Keratinocyte (primary cell): ENCODE measurements around the gene CTNND1. TPM values are rescaled to one million over a fixed set of nuclear protein-coding genes. Genes with fewer than 3 reads are reported as not detected.
A peak's percentile ranks its signal among the peaks of the same experiment; 100 is the strongest.

ENCODE experiments used
- DNase-seq: peaks from one replicate; pipeline ENCODE4 v3.0.0-alpha.2; 2011; ENCODE audit warnings: low read depth, missing footprints, low spot score
- FAIRE-seq: peaks from 2 replicates; lab custom pipeline; 2011; peaks lifted over from hg19 to GRCh38; lab: Jason Lieb, UNC
- H2AFZ ChIP-seq: 2 replicates; pipeline ENCODE4 v1.6.0; 2012; ENCODE audit warnings: low read length, control low read depth, inconsistent platforms; ENCODE audit not compliant: control insufficient read depth
- H3K27ac ChIP-seq: 2 replicates; pipeline ENCODE4 v1.5.1; 2011; ENCODE audit warnings: low read length; ENCODE audit not compliant: control insufficient read depth, insufficient read depth
- H3K27me3 ChIP-seq: 3 replicates; pipeline ENCODE4 v1.6.0; 2011; ENCODE audit warnings: low read length; ENCODE audit not compliant: control insufficient read depth, insufficient read depth; ENCODE audit errors: extremely low read depth
- H3K36me3 ChIP-seq, 2 experiments: 2 replicates in 1 of 2; 3 replicates in 1 of 2; pipeline ENCODE4 v1.5.1; 2011; ENCODE audit warnings: low read length in 2 of 2, mild to moderate bottlenecking in 1 of 2; ENCODE audit not compliant: control insufficient read depth in 2 of 2, insufficient read depth in 2 of 2; ENCODE audit errors: extremely low read depth in 1 of 2
- H3K4me1 ChIP-seq: 3 replicates; pipeline ENCODE4 v1.5.1; 2011; ENCODE audit warnings: low read length; ENCODE audit not compliant: control insufficient read depth, insufficient read depth; ENCODE audit errors: extremely low read depth
- H3K4me2 ChIP-seq: 3 replicates; pipeline ENCODE4 v1.6.0; 2011; ENCODE audit warnings: low read depth, low read length; ENCODE audit not compliant: control insufficient read depth, insufficient read depth; ENCODE audit errors: extremely low read depth
- H3K4me3 ChIP-seq, 3 experiments: fragments of 200-600 bp in 1 of 3; sonication (generic) in 1 of 3; 2 replicates in 2 of 3; 3 replicates in 1 of 3; pipeline ENCODE4 v1.5.1; 2011 to 2016; ENCODE audit warnings: low read length in 3 of 3, mild to moderate bottlenecking in 3 of 3, control low read depth in 2 of 3, inconsistent platforms in 1 of 3, low read depth in 1 of 3, mixed read lengths in 1 of 3, mixed run types in 1 of 3, moderate library complexity in 1 of 3; ENCODE audit not compliant: control insufficient read depth in 2 of 3, insufficient read depth in 2 of 3; ENCODE audit errors: extremely low read depth in 1 of 3
- H3K79me2 ChIP-seq: 2 replicates; pipeline ENCODE4 v1.6.0; 2012; ENCODE audit warnings: low read length; ENCODE audit not compliant: control insufficient read depth, insufficient read depth
- H3K9ac ChIP-seq: 3 replicates; pipeline ENCODE4 v1.6.0; 2011; ENCODE audit warnings: low read length; ENCODE audit not compliant: control insufficient read depth, insufficient read depth; ENCODE audit errors: extremely low read depth
- H3K9me1 ChIP-seq: 3 replicates; pipeline ENCODE4 v1.6.0; 2011; ENCODE audit warnings: low read length; ENCODE audit not compliant: control insufficient read depth, insufficient read depth; ENCODE audit errors: extremely low read depth
- H3K9me3 ChIP-seq: 2 replicates; pipeline ENCODE4 v1.5.1; 2012; ENCODE audit warnings: low read depth, low read length; ENCODE audit not compliant: control insufficient read depth
- H4K20me1 ChIP-seq: 3 replicates; pipeline ENCODE4 v1.6.0; 2011; ENCODE audit warnings: low read length; ENCODE audit not compliant: control insufficient read depth, insufficient read depth; ENCODE audit errors: extremely low read depth
- CTCF ChIP-seq, 3 experiments: IDR thresholded peaks in 1 of 3; conservative IDR thresholded peaks in 1 of 3; optimal IDR thresholded peaks in 1 of 3; 2 replicates in 2 of 3; 3 replicates in 1 of 3; pipeline versions ENCODE3 to v1.5.1; 2011; ENCODE audit warnings: low read length in 3 of 3, mild to moderate bottlenecking in 3 of 3, moderate library complexity in 2 of 3, control low read depth in 1 of 3, inconsistent platforms in 1 of 3; ENCODE audit not compliant: insufficient read depth in 2 of 3; ENCODE audit errors: extremely low read depth in 1 of 3
- EZH2 ChIP-seq: IDR thresholded peaks from one replicate; pipeline ENCODE4 v1.6.1; 2012; ENCODE audit warnings: inconsistent platforms, mild to moderate bottlenecking, low read length, moderate library complexity
- dilution Hi-C: fragments of 300-500 bp; cut with MboI; formaldehyde crosslinking; loops from one replicate; pipeline ENCODE4 v1.7.0; 2020; ENCODE audit warnings: low sequenced_read_pairs; ENCODE audit not compliant: extremely low pct_ligation_motif_present
- polyA plus RNA-seq, 5 experiments: library from polyadenylated mRNA; depleted of rRNA in 3 of 5; stranded (reverse) in 3 of 5; stranded (forward) in 1 of 5; unstranded in 1 of 5; fragments of >200 nt; gene quantifications; 1 replicate in 1 of 5; 2 replicates in 3 of 5; 3 replicates in 1 of 5; pipeline versions ENCODE4 v1.2.1 to v1.2.3, GENCODE V29; 2011 to 2012; ENCODE audit warnings: missing spikeins in 2 of 5, low read depth in 1 of 5, low replicate concordance in 1 of 5

The CTNND1 gene
- polyA plus RNA-seq, 1 donor (not counting 4 experiments of a cell fraction or from before 2014, with no cell fraction given) = 144 TPM

- no peak for DNase-seq
- Histone ChIP-seq H3K27me3 (no peaks in the 10 kb centered on the region), H3K27ac (peak overlapping the region; percentile 42), H3K9ac (no peak overlapping the region), H4K20me1 (peaks cover 33% of the 10 kb centered on the region), H3K79me2 (peaks cover 93% of the 10 kb centered on the region), H3K4me1 (peaks cover 79% of the 10 kb centered on the region), H2AFZ (no peak overlapping the region), H3K9me3 (no peaks in the 10 kb centered on the region), H3K4me3 (no peak overlapping the region), H3K9me1 (peaks cover 13% of the 10 kb centered on the region), H3K4me2 (no peak overlapping the region), H3K36me3 (no peaks in the 10 kb centered on the region)
- dilution Hi-C loops = no loop called here
- no peak for TF ChIP-seq EZH2
- no peak for TF ChIP-seq CTCF (optimal IDR thresholded peaks at IDR 0.05 in 1 of 3, IDR thresholded peaks at IDR 0.05 in 1 of 3, conservative IDR thresholded peaks at IDR 0.05 in 1 of 3; ENCODE audit: extremely low read depth in 1 of 3, insufficient read depth in 2 of 3, low read length in 3 of 3)
- no peak for FAIRE-seq
Observed at GRCh38 chr11:57775491-57775890, 13.9 kb downstream of the CTNND1 start.

- Histone ChIP-seq H4K20me1 (peaks cover 33% of the 10 kb centered on the region), H3K27ac (peak overlapping the region; percentile 42), H3K9me1 (peaks cover 15% of the 10 kb centered on the region), H3K27me3 (no peaks in the 10 kb centered on the region), H3K4me1 (peaks cover 81% of the 10 kb centered on the region), H3K36me3 (no peaks in the 10 kb centered on the region), H2AFZ (no peak overlapping the region), H3K9me3 (no peaks in the 10 kb centered on the region), H3K4me2 (peak overlapping the region; percentile 3), H3K9ac (no peak overlapping the region), H3K4me3 (no peak overlapping the region), H3K79me2 (peaks cover 93% of the 10 kb centered on the region)
- FAIRE-seq = no peak
- TF ChIP-seq CTCF (optimal IDR thresholded peaks at IDR 0.05 in 1 of 3, IDR thresholded peaks at IDR 0.05 in 1 of 3, conservative IDR thresholded peaks at IDR 0.05 in 1 of 3; ENCODE audit: extremely low read depth in 1 of 3, insufficient read depth in 2 of 3, low read length in 3 of 3) (no peak), EZH2 (no peak)
- dilution Hi-C loops = no loop called here
- DNase-seq = no peak
Observed at GRCh38 chr11:57776031-57776521, 14.5 kb downstream of the CTNND1 start.
